MM.1S (cell line): ENCODE data around the gene ATP10B.

Source experiments
- EZH2phosphoT487 ChIP-seq: fragments of 300-600 bp; sonication (generic); IDR thresholded peaks from 2 replicates; pipeline ENCODE4 v1.6.1; 2018; ENCODE audit warnings: antibody characterized with exemption, low read length
- TF ChIP-seq, protein P1 (sequence below): fragments of 300-600 bp; sonication (generic); IDR thresholded peaks from 2 replicates; pipeline ENCODE4 v1.5.1; 2016; ENCODE audit warnings: antibody characterized with exemption, low read length, mixed read lengths

DNA sequence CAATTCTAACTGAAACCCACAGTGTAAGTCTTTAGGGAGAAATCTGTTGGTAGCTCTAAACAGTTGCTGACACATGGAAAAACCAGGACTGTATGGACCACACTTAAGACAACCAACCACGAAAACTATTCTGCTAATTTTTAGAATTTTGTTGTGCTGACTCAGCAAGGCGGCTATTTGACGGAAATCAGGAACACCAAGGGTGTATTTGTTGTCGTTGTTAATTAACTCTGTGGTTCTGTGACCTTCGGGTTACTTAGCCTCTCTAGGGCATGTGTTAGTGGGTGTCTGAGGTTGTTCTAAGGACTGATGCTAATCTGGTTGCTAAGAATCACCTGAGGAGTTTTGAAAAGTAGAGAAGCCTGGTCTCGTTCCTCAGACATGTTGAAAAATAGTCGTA, 79.2 kb downstream of the ATP10B start:
- TF ChIP-seq, protein P1, sequence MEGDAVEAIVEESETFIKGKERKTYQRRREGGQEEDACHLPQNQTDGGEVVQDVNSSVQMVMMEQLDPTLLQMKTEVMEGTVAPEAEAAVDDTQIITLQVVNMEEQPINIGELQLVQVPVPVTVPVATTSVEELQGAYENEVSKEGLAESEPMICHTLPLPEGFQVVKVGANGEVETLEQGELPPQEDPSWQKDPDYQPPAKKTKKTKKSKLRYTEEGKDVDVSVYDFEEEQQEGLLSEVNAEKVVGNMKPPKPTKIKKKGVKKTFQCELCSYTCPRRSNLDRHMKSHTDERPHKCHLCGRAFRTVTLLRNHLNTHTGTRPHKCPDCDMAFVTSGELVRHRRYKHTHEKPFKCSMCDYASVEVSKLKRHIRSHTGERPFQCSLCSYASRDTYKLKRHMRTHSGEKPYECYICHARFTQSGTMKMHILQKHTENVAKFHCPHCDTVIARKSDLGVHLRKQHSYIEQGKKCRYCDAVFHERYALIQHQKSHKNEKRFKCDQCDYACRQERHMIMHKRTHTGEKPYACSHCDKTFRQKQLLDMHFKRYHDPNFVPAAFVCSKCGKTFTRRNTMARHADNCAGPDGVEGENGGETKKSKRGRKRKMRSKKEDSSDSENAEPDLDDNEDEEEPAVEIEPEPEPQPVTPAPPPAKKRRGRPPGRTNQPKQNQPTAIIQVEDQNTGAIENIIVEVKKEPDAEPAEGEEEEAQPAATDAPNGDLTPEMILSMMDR, result no peak
- no peak for TF ChIP-seq EZH2phosphoT487
